Uterus (tissue), 4 donors: ENCODE results near the gene IFI16. TPM values are rescaled to one million over a fixed set of nuclear protein-coding genes. Genes with fewer than 3 reads are reported as not detected.

Experiments used
- DNase-seq, 2 donors: peaks; one replicate each; pipeline ENCODE4 v3.0.0-alpha.2; 2019 to 2020
- H3K27ac ChIP-seq, 2 donors: fragments of 200-600 bp; sonication (generic); 1 replicate in 1 of 2; 2 replicates in 1 of 2; pipeline ENCODE4 v1.5.1; 2016 to 2018
- H3K27me3 ChIP-seq, 2 donors: fragments of 200-600 bp; sonication (generic); one replicate each; pipeline ENCODE4 v1.5.1; 2018 to 2019; ENCODE audit warnings: control low read depth in 1 of 2
- H3K36me3 ChIP-seq, 2 donors: fragments of 200-600 bp; sonication (generic); one replicate each; pipeline ENCODE4 v1.5.1; 2019; ENCODE audit warnings: control low read depth in 1 of 2
- H3K4me1 ChIP-seq, 2 donors: fragments of 200-600 bp; sonication (generic); one replicate each; pipeline ENCODE4 v1.5.1; 2018 to 2019; ENCODE audit warnings: control low read depth in 1 of 2
- H3K4me3 ChIP-seq, 2 donors: fragments of 200-600 bp; sonication (generic); 1 replicate in 1 of 2; 2 replicates in 1 of 2; pipeline ENCODE4 v1.5.1; 2018 to 2019; ENCODE audit warnings: mild to moderate bottlenecking in 1 of 2
- H3K9me3 ChIP-seq, 2 donors: fragments of 200-600 bp; sonication (generic); one replicate each; pipeline ENCODE4 v1.5.1; 2019; ENCODE audit warnings: control low read depth in 1 of 2
- POLR2A ChIP-seq, 2 donors: fragments of 450-650 bp; IDR thresholded peaks; one replicate each; pipeline ENCODE4 v1.6.1; 2016; ENCODE audit warnings: antibody characterized with exemption in 2 of 2, mild to moderate bottlenecking in 1 of 2, moderate library complexity in 1 of 2
- intact Hi-C: fragments of 100-400 bp; cut with DNase I; formaldehyde crosslinking; loops from one replicate; pipeline ENCODE4 v1.15.1; 2023; ENCODE audit warnings: low total_unique reads
- total RNA-seq, 4 donors: library from RNA; depleted of rRNA in 3 of 4; stranded (reverse); fragments of >200 nt in 3 of 4; gene quantifications; one replicate each; pipeline versions ENCODE4 v1.1.0 to v1.2.4, GENCODE V29; 2014 to 2023
- TF ChIP-seq, protein P1 (sequence below), 4 experiments: fragments of 200-600 bp in 2 of 4; fragments of 450-650 bp in 2 of 4; sonication (generic) in 2 of 4; IDR thresholded peaks; one replicate each; pipeline ENCODE4 v1.5.1; 2016 to 2019; ENCODE audit warnings: antibody characterized with exemption in 4 of 4, mild to moderate bottlenecking in 2 of 4, moderate library complexity in 1 of 4
- donor health status: DM: yes; HTN: yes; CAD: no.

IFI16 gene
- total RNA-seq, 4 donors from 2014 or later: 41.9 to 114 (median 59.8) TPM

DNA sequence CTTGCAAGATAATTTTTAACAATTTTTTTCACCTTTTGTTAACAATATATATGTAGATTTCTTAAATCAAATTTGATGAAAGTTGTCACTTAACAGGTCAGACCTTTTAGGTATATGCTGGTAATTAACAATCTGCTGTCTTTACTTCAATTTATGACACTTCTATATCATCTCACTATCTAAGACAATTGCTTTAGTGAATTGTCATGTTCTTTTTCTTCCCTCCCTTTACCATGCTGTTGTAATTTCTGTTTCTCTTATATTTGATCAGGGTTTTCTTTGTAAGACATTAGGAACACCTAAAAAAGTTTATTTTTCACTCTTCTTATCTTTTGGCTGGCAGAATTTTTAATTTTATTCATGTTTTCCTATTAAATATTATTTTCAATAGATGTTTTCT lies 2.0 kb downstream of the IFI16 start:
- TF ChIP-seq, protein P1, sequence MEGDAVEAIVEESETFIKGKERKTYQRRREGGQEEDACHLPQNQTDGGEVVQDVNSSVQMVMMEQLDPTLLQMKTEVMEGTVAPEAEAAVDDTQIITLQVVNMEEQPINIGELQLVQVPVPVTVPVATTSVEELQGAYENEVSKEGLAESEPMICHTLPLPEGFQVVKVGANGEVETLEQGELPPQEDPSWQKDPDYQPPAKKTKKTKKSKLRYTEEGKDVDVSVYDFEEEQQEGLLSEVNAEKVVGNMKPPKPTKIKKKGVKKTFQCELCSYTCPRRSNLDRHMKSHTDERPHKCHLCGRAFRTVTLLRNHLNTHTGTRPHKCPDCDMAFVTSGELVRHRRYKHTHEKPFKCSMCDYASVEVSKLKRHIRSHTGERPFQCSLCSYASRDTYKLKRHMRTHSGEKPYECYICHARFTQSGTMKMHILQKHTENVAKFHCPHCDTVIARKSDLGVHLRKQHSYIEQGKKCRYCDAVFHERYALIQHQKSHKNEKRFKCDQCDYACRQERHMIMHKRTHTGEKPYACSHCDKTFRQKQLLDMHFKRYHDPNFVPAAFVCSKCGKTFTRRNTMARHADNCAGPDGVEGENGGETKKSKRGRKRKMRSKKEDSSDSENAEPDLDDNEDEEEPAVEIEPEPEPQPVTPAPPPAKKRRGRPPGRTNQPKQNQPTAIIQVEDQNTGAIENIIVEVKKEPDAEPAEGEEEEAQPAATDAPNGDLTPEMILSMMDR (IDR thresholded peaks at IDR 0.05): no peak
- TF ChIP-seq POLR2A (IDR thresholded peaks at IDR 0.05): no peak
- no peaks in the 10 kb centered on the region for H3K9me3 ChIP-seq
- DNase-seq: no peak
- no peaks in the 10 kb centered on the region for H3K27me3 ChIP-seq
- H3K27ac ChIP-seq: peak overlapping the region; percentile 88 to 98
- intact Hi-C loops: no loop called here
- peak overlapping the region; percentile 52 to 59 for H3K4me3 ChIP-seq
- no peaks in the 10 kb centered on the region for H3K4me1 ChIP-seq
- H3K36me3 ChIP-seq: no peaks in the 10 kb centered on the region

DNA sequence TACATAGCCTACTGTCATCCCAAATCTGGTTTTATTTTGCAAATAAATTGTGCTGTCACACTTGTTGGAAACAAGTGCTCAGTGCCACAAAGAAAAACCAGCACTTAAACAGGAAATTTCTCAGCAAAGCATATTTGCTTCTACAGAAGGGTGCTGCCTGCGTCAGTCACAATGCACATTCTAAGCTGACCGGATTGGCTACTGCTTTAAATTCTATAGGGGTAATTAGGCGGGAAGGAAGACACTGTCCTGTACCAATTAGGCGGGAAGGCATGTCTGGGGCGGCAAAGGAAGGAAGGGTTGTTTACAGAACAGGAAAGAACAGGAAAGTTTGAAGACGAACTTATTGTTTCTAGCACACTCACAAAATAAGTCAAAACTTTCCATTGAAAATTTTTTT lies 2.8 kb downstream of the IFI16 start:
- DNase-seq: no peak
- intact Hi-C loops: no loop called here
- Histone ChIP-seq H3K4me3 (peak overlapping the region; percentile 52 to 59), H3K4me1 (no peaks in the 10 kb centered on the region), H3K27me3 (no peaks in the 10 kb centered on the region), H3K36me3 (no peaks in the 10 kb centered on the region), H3K27ac (peak overlapping the region; percentile 88 to 98), H3K9me3 (no peaks in the 10 kb centered on the region)
- TF ChIP-seq POLR2A (IDR thresholded peaks at IDR 0.05): peak in 1 of 2 donors; percentile 47
- TF ChIP-seq, protein P1 (IDR thresholded peaks at IDR 0.05): no peak

DNA sequence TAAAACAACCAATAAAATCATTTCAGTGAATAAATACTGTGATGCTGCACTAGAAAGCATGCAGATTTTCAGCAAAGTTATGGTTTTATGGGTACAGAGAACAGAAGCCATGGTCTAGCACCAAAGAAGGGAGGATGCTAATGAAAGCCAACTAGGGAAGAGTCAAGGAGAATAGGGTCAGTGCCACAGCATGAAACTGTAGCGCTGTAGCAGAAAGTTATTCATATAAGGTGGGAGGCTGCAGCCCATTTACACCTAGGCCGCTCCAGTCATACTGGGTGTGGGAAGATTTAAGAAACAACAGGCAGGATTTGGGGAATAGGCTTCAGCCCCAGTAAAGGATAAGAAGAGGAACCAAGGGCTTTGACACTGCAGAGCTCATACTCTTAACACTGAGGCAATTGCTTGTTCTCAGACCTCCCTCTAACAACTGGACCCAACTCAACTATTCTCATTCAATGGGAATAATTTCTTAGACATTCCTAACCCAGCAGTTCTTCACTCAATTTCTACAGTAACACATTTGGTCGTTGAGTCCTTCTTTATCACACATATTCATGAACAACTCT lies 4.4 kb downstream of the IFI16 start:
- Histone ChIP-seq H3K27me3 (no peaks in the 10 kb centered on the region), H3K9me3 (no peaks in the 10 kb centered on the region), H3K36me3 (no peaks in the 10 kb centered on the region), H3K27ac (peak overlapping the region in 1 of 2 donors; percentile 20), H3K4me3 (no peak overlapping the region), H3K4me1 (peaks cover 0 to 3% of the 10 kb centered on the region in 2 donors)
- no peak for DNase-seq
- TF ChIP-seq POLR2A (IDR thresholded peaks at IDR 0.05): no peak
- TF ChIP-seq, protein P1 (IDR thresholded peaks at IDR 0.05): no peak
- intact Hi-C loops: no loop called here

DNA sequence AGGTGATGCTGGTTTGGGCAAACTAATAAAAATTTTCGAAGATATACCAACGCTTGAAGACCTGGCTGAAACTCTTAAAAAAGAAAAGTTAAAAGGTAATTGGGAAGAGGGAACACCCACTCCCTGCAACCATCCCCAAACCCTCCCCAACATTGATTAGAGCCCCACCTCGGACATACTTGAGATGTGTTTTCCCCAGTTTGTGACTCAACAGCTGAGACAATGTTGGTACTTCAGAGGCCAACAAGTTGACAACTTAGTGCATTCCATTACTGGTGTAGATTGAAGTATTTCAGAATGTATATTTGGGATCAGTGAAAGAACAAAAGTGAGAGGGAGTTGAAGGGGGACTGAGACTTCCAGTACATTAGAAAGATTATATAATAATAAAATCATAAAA lies 5.1 kb downstream of the IFI16 start:
- no peak for DNase-seq
- no peaks in the 10 kb centered on the region for H3K27me3 ChIP-seq
- peak overlapping the region in 1 of 2 donors; percentile 18 for H3K27ac ChIP-seq
- intact Hi-C loops: no loop called here
- H3K9me3 ChIP-seq: no peaks in the 10 kb centered on the region
- H3K36me3 ChIP-seq: no peaks in the 10 kb centered on the region
- no peak for TF ChIP-seq POLR2A (IDR thresholded peaks at IDR 0.05)
- TF ChIP-seq, protein P1 (IDR thresholded peaks at IDR 0.05): no peak
- H3K4me3 ChIP-seq: no peak overlapping the region
- H3K4me1 ChIP-seq: peaks cover 0 to 3% of the 10 kb centered on the region in 2 donors

DNA sequence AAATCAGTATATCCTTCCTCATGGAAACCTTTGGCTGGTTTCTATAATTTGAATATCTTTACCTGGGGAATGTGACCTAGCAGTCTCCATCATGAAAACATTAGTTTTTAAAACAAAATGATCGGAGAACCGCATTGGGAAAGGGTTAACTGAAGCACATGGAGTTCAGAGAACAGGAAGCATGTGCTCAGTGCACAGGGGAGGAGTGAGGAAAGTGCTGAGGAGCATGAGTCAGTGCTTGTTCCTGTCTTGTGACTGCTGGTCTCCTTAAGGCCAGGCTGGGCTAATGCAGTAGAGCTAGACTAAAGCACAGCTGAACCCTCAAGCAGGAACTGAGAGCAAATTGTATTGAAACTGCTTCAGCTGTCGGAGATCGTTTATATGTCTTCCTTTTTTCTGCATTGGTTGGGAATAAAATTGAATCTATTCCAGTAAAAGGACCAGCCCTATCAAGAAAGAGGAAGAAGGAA lies 5.8 kb downstream of the IFI16 start:
- TF ChIP-seq POLR2A (IDR thresholded peaks at IDR 0.05): peak in 1 of 2 donors; percentile 28
- TF ChIP-seq, protein P1 (IDR thresholded peaks at IDR 0.05): no peak
- Histone ChIP-seq H3K27me3 (no peaks in the 10 kb centered on the region), H3K4me1 (peaks cover 0 to 3% of the 10 kb centered on the region in 2 donors), H3K4me3 (no peak overlapping the region), H3K27ac (peak overlapping the region; percentile 18 to 44), H3K9me3 (no peaks in the 10 kb centered on the region), H3K36me3 (no peaks in the 10 kb centered on the region)
- peak; percentile 27 to 61 for DNase-seq
- intact Hi-C loops: no loop called here
